HepG2 (cell line): ENCODE results near the gene KCTD13. TPM values are rescaled to one million over a fixed set of nuclear protein-coding genes. Genes with fewer than 3 reads are reported as not detected.

Experiments
- ARNT2 ChIP-seq: sonication (generic); formaldehyde crosslinking; IDR thresholded peaks from 2 replicates; pipeline ENCODE4 v1.8.0; 2022; ENCODE audit warnings: mild to moderate bottlenecking, low read depth, missing genetic modification reagents, moderate library complexity
- ATRX ChIP-seq: sonication (generic); formaldehyde crosslinking; IDR thresholded peaks from 2 replicates; pipeline ENCODE4 v1.4.0; 2020; ENCODE audit warnings: missing genetic modification reagents, borderline replicate concordance
- CBX5 ChIP-seq: sonication (generic); formaldehyde crosslinking; IDR thresholded peaks from 2 replicates; pipeline ENCODE4 v1.4.0; 2020; ENCODE audit warnings: missing genetic modification reagents, borderline replicate concordance
- EHMT2 ChIP-seq: fragments of 200-600 bp; sonication (generic); IDR thresholded peaks from 2 replicates; pipeline ENCODE4 v1.7.0; 2017; ENCODE audit warnings: antibody characterized with exemption, low read depth, low read length, borderline replicate concordance
- IRF2 ChIP-seq: IDR thresholded peaks from 2 replicates; pipeline ENCODE4 v1.6.1; 2018; ENCODE audit warnings: missing genetic modification reagents, missing compliant biosample characterization
- SPEN ChIP-seq: sonication (generic); formaldehyde crosslinking; IDR thresholded peaks from 2 replicates; pipeline ENCODE4 v1.5.1; 2020; ENCODE audit warnings: low read depth, mild to moderate bottlenecking, missing genetic modification reagents
- ZMYM2 ChIP-seq: sonication (generic); formaldehyde crosslinking; IDR thresholded peaks from 2 replicates; pipeline ENCODE4 v1.8.0; 2022; ENCODE audit warnings: mild to moderate bottlenecking, missing genetic modification reagents
- ZNF143 ChIP-seq: sonication (generic); formaldehyde crosslinking; IDR thresholded peaks from 2 replicates; pipeline ENCODE4 v1.4.0; 2020; ENCODE audit warnings: missing genetic modification reagents
- ZNF570 ChIP-seq: sonication (generic); formaldehyde crosslinking; IDR thresholded peaks from 2 replicates; pipeline ENCODE4 v1.4.0; 2020; ENCODE audit warnings: mild to moderate bottlenecking, missing genetic modification reagents, borderline replicate concordance
- polyA plus RNA-seq, 8 experiments: library from polyadenylated mRNA; depleted of rRNA in 3 of 8; stranded (reverse) in 7 of 8; unstranded in 1 of 8; fragments of >200 nt; fragmentation: Illumina TruSeq in 4 of 8; extraction: Trizol in 4 of 8; gene quantifications; 2 replicates each; pipeline versions ENCODE4 v1.2.1 to v1.2.3, GENCODE V29; 2011 to 2016; ENCODE audit warnings: low read depth in 4 of 8, missing spikeins in 1 of 8, mixed read lengths in 1 of 8; ENCODE audit not compliant: insufficient read depth in 1 of 8
- total RNA-seq, 5 experiments: library from RNA; depleted of rRNA; stranded (reverse); fragments of >200 nt; fragmentation: Illumina TruSeq; extraction: Trizol; gene quantifications; 2 replicates each; pipeline ENCODE4 v1.2.3, GENCODE V29; 2016; ENCODE audit warnings: low read depth in 1 of 5
- TF ChIP-seq, protein P1 (sequence below), 2 experiments: sonication (generic) in 1 of 2; formaldehyde crosslinking in 1 of 2; IDR thresholded peaks; 2 replicates each; pipeline versions ENCODE4 v1.4.0 to v1.6.1; 2016 to 2020; ENCODE audit warnings: borderline replicate concordance in 1 of 2, low read depth in 1 of 2, mild to moderate bottlenecking in 1 of 2, missing genetic modification reagents in 1 of 2
- TF ChIP-seq, protein P2 (sequence below): sonication (generic); formaldehyde crosslinking; IDR thresholded peaks from 2 replicates; pipeline ENCODE4 v1.5.0; 2020; ENCODE audit warnings: missing genetic modification reagents, mild to moderate bottlenecking, borderline replicate concordance
- TF ChIP-seq, protein P3 (sequence below): sonication (generic); formaldehyde crosslinking; IDR thresholded peaks from 2 replicates; pipeline ENCODE4 v1.5.0; 2020; ENCODE audit warnings: missing genetic modification reagents
- TF ChIP-seq, protein P4 (sequence below): IDR thresholded peaks from 2 replicates; pipeline ENCODE4 v1.6.1; 2016; ENCODE audit warnings: low read depth
- TF ChIP-seq, protein P5 (sequence below): sonication (generic); formaldehyde crosslinking; IDR thresholded peaks from 2 replicates; pipeline ENCODE4 v1.8.0; 2022; ENCODE audit warnings: mild to moderate bottlenecking, missing genetic modification reagents, borderline replicate concordance
- TF ChIP-seq, protein P6 (sequence below): IDR thresholded peaks from 2 replicates; pipeline ENCODE4 v1.6.1; 2016; ENCODE audit warnings: missing biosample characterization, missing genetic modification reagents, low read depth

KCTD13 gene
- total and polyA plus RNA-seq, 2 of the 13 experiments (the other 11 are each of a cell fraction or from before 2014, with no cell fraction given): 6.3 to 14.7 TPM

DNA sequence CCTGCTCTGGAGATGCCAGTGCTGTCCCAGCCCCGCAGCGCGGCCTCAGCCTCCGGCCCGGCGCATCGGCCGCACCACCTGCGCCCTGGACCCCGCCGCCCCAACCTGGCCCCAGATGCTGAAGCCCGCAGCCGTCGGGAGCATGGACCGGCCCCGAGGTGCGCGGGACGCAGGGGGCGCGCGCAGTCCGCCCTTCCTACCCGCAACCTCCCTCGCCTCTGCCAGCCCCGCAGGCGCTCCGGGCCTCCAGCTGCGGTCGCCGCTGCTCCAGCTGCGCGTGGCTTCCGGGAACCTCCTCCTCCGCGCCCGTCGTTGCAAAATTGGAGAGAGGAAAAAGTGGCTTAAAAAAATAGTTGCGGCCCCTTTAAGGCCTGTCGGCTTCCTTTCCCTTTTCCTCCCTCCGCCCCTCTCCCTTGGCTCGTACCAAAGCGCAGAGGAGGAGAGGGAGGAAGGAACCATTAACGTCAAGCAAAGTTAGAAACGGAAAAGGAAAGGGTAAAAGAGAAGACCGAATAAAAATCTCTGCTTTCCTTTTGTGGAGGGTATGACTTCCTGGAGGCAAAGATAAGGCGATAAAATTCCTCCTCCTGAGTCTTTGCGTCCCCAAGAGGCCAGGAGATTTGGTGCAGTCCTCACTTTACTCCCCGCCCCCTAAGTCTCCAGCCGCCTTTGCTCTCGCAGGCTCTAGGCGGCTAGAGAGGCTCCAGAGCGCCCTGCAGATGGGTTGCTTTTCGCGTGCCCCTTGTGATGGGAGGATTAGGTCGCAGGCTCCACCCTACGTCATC, 63.0 kb downstream of the KCTD13 start, which contains the start of gene CDIPT (continued):
- TF ChIP-seq, protein P1, sequence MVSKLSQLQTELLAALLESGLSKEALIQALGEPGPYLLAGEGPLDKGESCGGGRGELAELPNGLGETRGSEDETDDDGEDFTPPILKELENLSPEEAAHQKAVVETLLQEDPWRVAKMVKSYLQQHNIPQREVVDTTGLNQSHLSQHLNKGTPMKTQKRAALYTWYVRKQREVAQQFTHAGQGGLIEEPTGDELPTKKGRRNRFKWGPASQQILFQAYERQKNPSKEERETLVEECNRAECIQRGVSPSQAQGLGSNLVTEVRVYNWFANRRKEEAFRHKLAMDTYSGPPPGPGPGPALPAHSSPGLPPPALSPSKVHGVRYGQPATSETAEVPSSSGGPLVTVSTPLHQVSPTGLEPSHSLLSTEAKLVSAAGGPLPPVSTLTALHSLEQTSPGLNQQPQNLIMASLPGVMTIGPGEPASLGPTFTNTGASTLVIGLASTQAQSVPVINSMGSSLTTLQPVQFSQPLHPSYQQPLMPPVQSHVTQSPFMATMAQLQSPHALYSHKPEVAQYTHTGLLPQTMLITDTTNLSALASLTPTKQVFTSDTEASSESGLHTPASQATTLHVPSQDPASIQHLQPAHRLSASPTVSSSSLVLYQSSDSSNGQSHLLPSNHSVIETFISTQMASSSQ (IDR thresholded peaks at IDR 0.05; ENCODE audit: low read depth): peak; percentile 47
- TF ChIP-seq, protein P1 (CRISPR knock-in tag; IDR thresholded peaks at IDR 0.05; ENCODE audit: borderline replicate concordance): peak; percentile 35; the same call in 1 of the 2 replicates
- TF ChIP-seq ZMYM2 (CRISPR knock-in tag) (no peak), ZNF570 (CRISPR knock-in tag) (no peak), CBX5 (CRISPR knock-in tag) (peak; percentile 98), SPEN (CRISPR knock-in tag) (peak; percentile 83), ARNT2 (peak; percentile 64; the same call in 1 of the 2 replicates), ZNF143 (peak; percentile 57; the same call in 1 of the 2 replicates), EHMT2 (no peak; the same call in 1 of the 2 replicates), ATRX (CRISPR knock-in tag) (no peak), IRF2 (CRISPR knock-in tag) (peak; percentile 97)
- TF ChIP-seq, protein P2, sequence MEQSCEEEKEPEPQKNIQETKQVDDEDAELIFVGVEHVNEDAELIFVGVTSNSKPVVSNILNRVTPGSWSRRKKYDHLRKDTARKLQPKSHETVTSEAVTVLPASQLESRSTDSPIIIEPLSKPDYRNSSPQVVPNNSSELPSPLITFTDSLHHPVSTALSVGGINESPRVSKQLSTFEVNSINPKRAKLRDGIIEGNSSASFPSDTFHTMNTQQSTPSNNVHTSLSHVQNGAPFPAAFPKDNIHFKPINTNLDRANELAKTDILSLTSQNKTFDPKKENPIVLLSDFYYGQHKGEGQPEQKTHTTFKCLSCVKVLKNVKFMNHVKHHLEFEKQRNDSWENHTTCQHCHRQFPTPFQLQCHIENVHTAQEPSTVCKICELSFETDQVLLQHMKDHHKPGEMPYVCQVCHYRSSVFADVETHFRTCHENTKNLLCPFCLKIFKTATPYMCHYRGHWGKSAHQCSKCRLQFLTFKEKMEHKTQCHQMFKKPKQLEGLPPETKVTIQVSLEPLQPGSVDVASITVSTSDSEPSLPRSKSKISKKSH (CRISPR knock-in tag): peak; percentile 8; the same call in 1 of the 2 replicates
- TF ChIP-seq, protein P3, sequence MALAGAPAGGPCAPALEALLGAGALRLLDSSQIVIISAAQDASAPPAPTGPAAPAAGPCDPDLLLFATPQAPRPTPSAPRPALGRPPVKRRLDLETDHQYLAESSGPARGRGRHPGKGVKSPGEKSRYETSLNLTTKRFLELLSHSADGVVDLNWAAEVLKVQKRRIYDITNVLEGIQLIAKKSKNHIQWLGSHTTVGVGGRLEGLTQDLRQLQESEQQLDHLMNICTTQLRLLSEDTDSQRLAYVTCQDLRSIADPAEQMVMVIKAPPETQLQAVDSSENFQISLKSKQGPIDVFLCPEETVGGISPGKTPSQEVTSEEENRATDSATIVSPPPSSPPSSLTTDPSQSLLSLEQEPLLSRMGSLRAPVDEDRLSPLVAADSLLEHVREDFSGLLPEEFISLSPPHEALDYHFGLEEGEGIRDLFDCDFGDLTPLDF (CRISPR knock-in tag): no peak
- TF ChIP-seq, protein P4, sequence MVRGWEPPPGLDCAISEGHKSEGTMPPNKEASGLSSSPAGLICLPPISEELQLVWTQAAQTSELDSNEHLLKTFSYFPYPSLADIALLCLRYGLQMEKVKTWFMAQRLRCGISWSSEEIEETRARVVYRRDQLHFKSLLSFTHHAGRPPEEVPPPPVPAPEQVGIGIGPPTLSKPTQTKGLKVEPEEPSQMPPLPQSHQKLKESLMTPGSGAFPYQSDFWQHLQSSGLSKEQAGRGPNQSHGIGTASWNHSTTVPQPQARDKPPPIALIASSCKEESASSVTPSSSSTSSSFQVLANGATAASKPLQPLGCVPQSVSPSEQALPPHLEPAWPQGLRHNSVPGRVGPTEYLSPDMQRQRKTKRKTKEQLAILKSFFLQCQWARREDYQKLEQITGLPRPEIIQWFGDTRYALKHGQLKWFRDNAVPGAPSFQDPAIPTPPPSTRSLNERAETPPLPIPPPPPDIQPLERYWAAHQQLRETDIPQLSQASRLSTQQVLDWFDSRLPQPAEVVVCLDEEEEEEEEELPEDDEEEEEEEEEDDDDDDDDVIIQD: peak; percentile 93; the same call in 1 of the 2 replicates
- TF ChIP-seq, protein P5, sequence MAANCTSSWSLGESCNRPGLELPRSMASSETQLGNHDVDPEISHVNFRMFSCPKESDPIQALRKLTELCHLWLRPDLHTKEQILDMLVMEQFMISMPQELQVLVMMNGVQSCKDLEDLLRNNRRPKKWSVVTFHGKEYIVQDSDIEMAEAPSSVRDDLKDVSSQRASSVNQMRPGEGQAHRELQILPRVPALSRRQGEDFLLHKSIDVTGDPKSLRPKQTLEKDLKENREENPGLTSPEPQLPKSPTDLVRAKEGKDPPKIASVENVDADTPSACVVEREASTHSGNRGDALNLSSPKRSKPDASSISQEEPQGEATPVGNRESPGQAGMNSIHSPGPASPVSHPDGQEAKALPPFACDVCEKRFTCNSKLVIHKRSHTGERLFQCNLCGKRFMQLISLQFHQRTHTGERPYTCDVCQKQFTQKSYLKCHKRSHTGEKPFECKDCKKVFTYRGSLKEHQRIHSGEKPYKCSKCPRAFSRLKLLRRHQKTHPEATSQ: peak; percentile 79; the same call in 1 of the 2 replicates
- TF ChIP-seq, protein P6, sequence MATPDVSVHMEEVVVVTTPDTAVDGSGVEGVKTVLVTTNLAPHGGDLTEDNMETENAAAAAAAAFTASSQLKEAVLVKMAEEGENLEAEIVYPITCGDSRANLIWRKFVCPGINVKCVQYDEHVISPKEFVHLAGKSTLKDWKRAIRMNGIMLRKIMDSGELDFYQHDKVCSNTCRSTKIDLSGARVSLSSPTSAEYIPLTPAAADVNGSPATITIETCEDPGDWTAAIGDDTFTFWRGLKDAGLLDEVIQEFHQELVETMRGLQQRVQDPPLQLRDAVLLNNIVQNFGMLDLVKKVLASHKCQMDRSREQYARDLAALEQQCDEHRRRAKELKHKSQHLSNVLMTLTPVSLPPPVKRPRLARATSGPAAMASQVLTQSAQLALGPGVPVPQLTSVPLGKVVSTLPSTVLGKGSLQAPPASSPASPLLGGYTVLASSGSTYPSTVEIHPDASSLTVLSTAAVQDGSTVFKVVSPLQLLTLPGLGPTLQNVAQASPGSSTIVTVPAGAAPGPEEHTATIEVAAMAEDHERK (CRISPR knock-in tag): peak; percentile 68
